ENCODE measurements around the gene COX10. TPM values are rescaled to one million over a fixed set of nuclear protein-coding genes. Genes with fewer than 3 reads are reported as not detected.

The COX10 gene
- total RNA-seq, 4 donors from 2014 or later, result 12.5 to 36.0 (median 24.3) TPM

- WGBS, 2 donors, result 74 to 92% methylated on average over 2 of the region's 2 CpGs
These were observed 11.3 kb upstream of the COX10 start for GRCh38 chr17:14058051-14058450.

DNA sequence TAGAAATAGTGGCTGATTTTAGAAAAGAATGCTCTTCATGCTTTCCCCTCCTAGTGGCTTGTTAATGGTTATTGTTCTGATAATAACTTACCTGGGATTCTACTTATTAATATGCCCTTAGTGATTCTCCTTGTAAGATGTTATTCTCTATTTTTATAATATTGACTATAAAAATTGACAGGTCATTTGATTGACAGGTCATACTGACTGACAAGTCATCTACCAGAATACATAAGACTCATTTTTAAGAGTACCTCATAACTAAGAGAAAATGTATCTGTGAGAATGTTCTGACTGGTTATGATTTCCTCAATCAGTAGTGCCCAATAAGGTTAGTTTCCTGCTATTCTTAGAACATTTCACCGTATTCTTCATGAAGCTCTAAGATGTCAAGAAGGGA is 8.6 kb upstream of the COX10 start:
- no peak for DNase-seq
- Histone ChIP-seq H3K4me1 (peaks cover 0 to 21% (median 9%) of the 10 kb centered on the region in 3 donors), H3K9me3 (no peaks in the 10 kb centered on the region), H3K27me3 (no peaks in the 10 kb centered on the region), H3K27ac (no peak overlapping the region), H3K36me3 (peaks cover 0 to 18% (median 0%) of the 10 kb centered on the region in 3 donors), H3K4me3 (no peak overlapping the region)
- no peak for TF ChIP-seq POLR2A (IDR thresholded peaks at IDR 0.05)
- no peak for TF ChIP-seq CTCF (IDR thresholded peaks at IDR 0.05)
- 83 to 100% methylated on average over 1 of the region's 1 CpG for WGBS, 2 donors
- intact Hi-C loops (cut with DNase I), result no loop called here

More at GRCh38 chr17:14058051-14058450, 11.3 kb upstream of the COX10 start:
- DNase-seq, result no peak
- Histone ChIP-seq H3K9me3 (no peaks in the 10 kb centered on the region), H3K4me1 (peaks cover 0 to 24% (median 9%) of the 10 kb centered on the region in 3 donors), H3K4me3 (no peak overlapping the region), H3K36me3 (peaks cover 0 to 19% (median 0%) of the 10 kb centered on the region in 3 donors), H3K27ac (no peak overlapping the region), H3K27me3 (no peaks in the 10 kb centered on the region)
- intact Hi-C loops (cut with DNase I), result no loop called here
- TF ChIP-seq CTCF (IDR thresholded peaks at IDR 0.05), result no peak
- no peak for TF ChIP-seq POLR2A (IDR thresholded peaks at IDR 0.05)

- no peaks in the 10 kb centered on the region for H3K27me3 ChIP-seq
- no peak for DNase-seq
- peak in 1 of 6 experiments; percentile 36 for TF ChIP-seq CTCF (IDR thresholded peaks at IDR 0.05)
- no peak for TF ChIP-seq POLR2A (IDR thresholded peaks at IDR 0.05)
- peaks cover 0 to 5% (median 0%) of the 10 kb centered on the region in 3 donors for H3K9me3 ChIP-seq
- peak overlapping the region in 2 of 4 donors; percentile 46 to 49 for H3K27ac ChIP-seq
- peak overlapping the region in 1 of 4 donors; percentile 4 for H3K4me3 ChIP-seq
- peaks cover 0 to 17% (median 0%) of the 10 kb centered on the region in 3 donors for H3K36me3 ChIP-seq
- peaks cover 0 to 21% (median 9%) of the 10 kb centered on the region in 3 donors for H3K4me1 ChIP-seq
- WGBS, 2 donors, result 38 to 53% methylated on average over 10 of the region's 10 CpGs
- intact Hi-C loops (cut with DNase I), result no loop called here
These were observed 7.4 kb upstream of the COX10 start for GRCh38 chr17:14061666-14062560.

- peaks cover 9 to 46% (median 24%) of the 10 kb centered on the region in 3 donors for H3K4me1 ChIP-seq
- intact Hi-C loops (cut with DNase I), result no loop called here
- WGBS, 2 donors, result 77 to 83% methylated on average over 1 of the region's 1 CpG
- no peak overlapping the region for H3K4me3 ChIP-seq
- H3K36me3 ChIP-seq, result peaks cover 0 to 6% (median 0%) of the 10 kb centered on the region in 3 donors
- TF ChIP-seq POLR2A (IDR thresholded peaks at IDR 0.05), result no peak
- TF ChIP-seq CTCF (IDR thresholded peaks at IDR 0.05), result no peak
- H3K27me3 ChIP-seq, result no peaks in the 10 kb centered on the region
- H3K27ac ChIP-seq, result no peak overlapping the region
- DNase-seq, result no peak
- H3K9me3 ChIP-seq, result peaks cover 0 to 5% (median 0%) of the 10 kb centered on the region in 3 donors
These were observed 2.0 kb upstream of the COX10 start for GRCh38 chr17:14067347-14067746.

Data from esophagus squamous epithelium (tissue), 5 donors.